Thyroid gland (tissue), 4 donors: ENCODE measurements around the gene PPARG.

ENCODE experiments used
- CTCF ChIP-seq, 6 experiments: fragments of 200-600 bp in 3 of 6; fragments of 450-650 bp in 3 of 6; sonication (generic) in 3 of 6; IDR thresholded peaks; one replicate each; pipeline ENCODE4 v1.5.1; 2016 to 2019; ENCODE audit warnings: antibody characterized with exemption in 6 of 6, mild to moderate bottlenecking in 2 of 6, inconsistent platforms in 1 of 6, moderate library complexity in 1 of 6
- POLR2A ChIP-seq, 2 donors: fragments of 450-650 bp; IDR thresholded peaks; one replicate each; pipeline ENCODE4 v1.6.1; 2017; ENCODE audit warnings: antibody characterized with exemption in 2 of 2, mild to moderate bottlenecking in 2 of 2, moderate library complexity in 1 of 2

- TF ChIP-seq POLR2A (IDR thresholded peaks at IDR 0.05): no peak
- TF ChIP-seq CTCF (IDR thresholded peaks at IDR 0.05): no peak
Observed at GRCh38 chr3:12445523-12446240, 156.8 kb downstream of the PPARG start.
